Body of pancreas (tissue), 4 donors: ENCODE results near the gene EML5. TPM values are rescaled to one million over a fixed set of nuclear protein-coding genes. Genes with fewer than 3 reads are reported as not detected.

Experiments used
- ATAC-seq: fragments of 150-250 bp; one replicate; pipeline ENCODE4 v1.9.1; 2016
- DNase-seq, 4 donors: peaks; one replicate each; pipeline ENCODE4 v3.0.0-alpha.2; 2019
- H3K27ac ChIP-seq, 4 donors: fragments of 200-600 bp; sonication (generic); 1 replicate in 3 of 4; 2 replicates in 1 of 4; pipeline versions ENCODE4 v1.5.1 to v1.6.1; 2016 to 2019; ENCODE audit warnings: mild to moderate bottlenecking in 1 of 4, mixed read lengths in 1 of 4, moderate library complexity in 1 of 4
- H3K27me3 ChIP-seq, 2 donors: fragments of 200-600 bp; sonication (generic); one replicate each; pipeline ENCODE4 v1.6.0; 2016; ENCODE audit warnings: mild to moderate bottlenecking in 1 of 2
- H3K36me3 ChIP-seq, 2 donors: fragments of 200-600 bp; sonication (generic); replicated peaks in 1 of 2; 2 replicates each; pipeline ENCODE4 v1.5.1; 2016; ENCODE audit warnings: low read depth in 2 of 2; ENCODE audit not compliant: insufficient read depth in 1 of 2
- H3K4me1 ChIP-seq: fragments of 200-600 bp; sonication (generic); one replicate; pipeline ENCODE4 v1.6.0; 2016
- H3K4me3 ChIP-seq, 2 donors: fragments of 200-600 bp; sonication (generic); 1 replicate in 1 of 2; 2 replicates in 1 of 2; pipeline ENCODE4 v1.5.1; 2016 to 2019
- H3K9me3 ChIP-seq, 3 donors: fragments of 200-600 bp; sonication (generic); 1 replicate in 2 of 3; 2 replicates in 1 of 3; pipeline ENCODE4 v1.5.1; 2016
- CTCF ChIP-seq, 7 experiments: fragments of 450-650 bp in 4 of 7; fragments of 200-600 bp in 3 of 7; sonication (generic) in 3 of 7; IDR thresholded peaks; one replicate each; pipeline ENCODE4 v1.5.1; 2016 to 2019; ENCODE audit warnings: antibody characterized with exemption in 7 of 7
- POLR2A ChIP-seq, 3 donors: fragments of 450-650 bp; IDR thresholded peaks; one replicate each; pipeline ENCODE4 v1.6.1; 2016; ENCODE audit warnings: antibody characterized with exemption in 3 of 3, mild to moderate bottlenecking in 2 of 3
- WGBS, 2 donors: methylation state at CpG; one replicate each; pipeline ENCODE4 v1.1.5; 2017; 5-methylcytosine and 5-hydroxymethylcytosine counted together
- intact Hi-C: fragments of 100-400 bp; cut with DNase I; formaldehyde crosslinking; loops from one replicate; pipeline ENCODE4 v1.15.1; 2023
- total RNA-seq, 2 donors: library from RNA; depleted of rRNA; stranded (reverse); fragments of >200 nt; gene quantifications; one replicate each; pipeline ENCODE4 v1.1.0, GENCODE V29; 2016

EML5 gene
- total RNA-seq, 2 donors from 2014 or later, result 2.9 to 3.3 TPM

GRCh38 chr14:88798156-88798555, 5.4 kb upstream of the EML5 start:
- Histone ChIP-seq H3K4me3 (no peak overlapping the region), H3K4me1 (peaks cover 4% of the 10 kb centered on the region), H3K27me3 (no peaks in the 10 kb centered on the region), H3K9me3 (no peaks in the 10 kb centered on the region), H3K27ac (no peak overlapping the region), H3K36me3 (no peaks in the 10 kb centered on the region)
- 30 to 60% methylated on average over 4 of the region's 4 CpGs for WGBS, 2 donors
- intact Hi-C loops, result no loop called here
- peak in 1 of 4 donors; percentile 3 for DNase-seq
- no peak for ATAC-seq
- TF ChIP-seq POLR2A (IDR thresholded peaks at IDR 0.05) (no peak), CTCF (IDR thresholded peaks at IDR 0.05) (no peak)

GRCh38 chr14:88793259-88793625, 489 bp upstream of the EML5 start:
- DNase-seq, result no peak
- WGBS, 2 donors, result 48 to 54% methylated on average over 13 of the region's 13 CpGs
- intact Hi-C loops, result no loop called here
- no peaks in the 10 kb centered on the region for H3K9me3 ChIP-seq
- H3K27me3 ChIP-seq, result no peaks in the 10 kb centered on the region
- TF ChIP-seq POLR2A (IDR thresholded peaks at IDR 0.05) (no peak), CTCF (IDR thresholded peaks at IDR 0.05) (no peak)
- H3K4me3 ChIP-seq, result peak overlapping the region in 1 of 2 donors; percentile 32
- peaks cover 14% of the 10 kb centered on the region for H3K4me1 ChIP-seq
- peak overlapping the region; percentile 64 to 93 (median 89) for H3K27ac ChIP-seq
- H3K36me3 ChIP-seq, result no peaks in the 10 kb centered on the region
- no peak for ATAC-seq

- intact Hi-C loops, result no loop called here
Observed at GRCh38 chr14:88791629-88792472, 902 bp downstream of the EML5 start.

GRCh38 chr14:88791252-88791621, 1.5 kb downstream of the EML5 start:
- TF ChIP-seq POLR2A (IDR thresholded peaks at IDR 0.05) (no peak), CTCF (IDR thresholded peaks at IDR 0.05) (no peak)
- H3K36me3 ChIP-seq, result no peaks in the 10 kb centered on the region
- H3K27me3 ChIP-seq, result no peaks in the 10 kb centered on the region
- H3K4me1 ChIP-seq, result peaks cover 14% of the 10 kb centered on the region
- no peaks in the 10 kb centered on the region for H3K9me3 ChIP-seq
- H3K27ac ChIP-seq, result no peak overlapping the region
- H3K4me3 ChIP-seq, result no peak overlapping the region
- WGBS, 2 donors, result 56 to 59% methylated on average over 3 of the region's 3 CpGs
- intact Hi-C loops, result no loop called here
- ATAC-seq (no peak), DNase-seq (no peak)

More at GRCh38 chr14:88791629-88792472, 902 bp downstream of the EML5 start:
- Histone ChIP-seq H3K4me3 (peak overlapping the region; percentile 42 to 70), H3K27me3 (no peaks in the 10 kb centered on the region), H3K4me1 (peaks cover 14% of the 10 kb centered on the region), H3K27ac (peak overlapping the region; percentile 64 to 93 (median 89)), H3K36me3 (no peaks in the 10 kb centered on the region), H3K9me3 (no peaks in the 10 kb centered on the region)
- ATAC-seq (peak; percentile 19), DNase-seq (peak; percentile 19 to 34 (median 24))
- WGBS, 2 donors, result 1 to 3% methylated on average over 31 to 39 of the region's 52 CpGs
- no peak for TF ChIP-seq POLR2A (IDR thresholded peaks at IDR 0.05)
- no peak for TF ChIP-seq CTCF (IDR thresholded peaks at IDR 0.05)
